ENCODE data around the gene KBTBD13.

The KBTBD13 gene

GRCh38 chr15:65115086-65115485, 38.5 kb downstream of the KBTBD13 start, which contains the start of gene UBAP1L:
TSS of gene UBAP1L (minus strand) at chr15:65115200. CDS start at chr15:65106215, 8,985 bp downstream.
- no peak for DNase-seq (ENCODE audit: low spot score)

- no peak for DNase-seq (ENCODE audit: low spot score)
Observed at GRCh38 chr15:65115542-65115941, 39.0 kb downstream of the KBTBD13 start.

Measured in hematopoietic multipotent progenitor cell treated with erythropoietin and hydrocortisone succinate and interleukin-3 and kit ligand, for 17 days (in vitro differentiated cells).